Psoas muscle (tissue), 8 donors: ENCODE results near the gene POLR2B. TPM values are rescaled to one million over a fixed set of nuclear protein-coding genes. Genes with fewer than 3 reads are reported as not detected.

Source experiments
- ATAC-seq, 4 donors: fragments of 200-7000 bp; cut with Tn5 transposase; one replicate each; pipeline ENCODE4 v1.9.1; 2020; ENCODE audit warnings: moderate library complexity in 3 of 4, mild to moderate bottlenecking in 2 of 4
- DNase-seq, 2 donors: peaks; one replicate each; pipeline ENCODE4 v3.0.0-alpha.2; 2020
- H3K27ac ChIP-seq: fragments of 200-600 bp; one replicate; pipeline ENCODE4 v1.8.0; 2022
- H3K27me3 ChIP-seq, 3 donors: fragments of 200-600 bp in 1 of 3; one replicate each; pipeline versions ENCODE4 v1.6.1 to v1.8.0; 2013 to 2022; ENCODE audit warnings: low read length in 2 of 3, mild to moderate bottlenecking in 2 of 3, moderate library complexity in 1 of 3; ENCODE audit not compliant: insufficient read depth in 3 of 3
- H3K36me3 ChIP-seq, 2 donors: fragments of 200-600 bp in 1 of 2; one replicate each; pipeline versions ENCODE4 v1.6.1 to v1.8.0; 2013 to 2022; ENCODE audit warnings: low read depth in 1 of 2, mild to moderate bottlenecking in 1 of 2, moderate library complexity in 1 of 2; ENCODE audit not compliant: insufficient read depth in 1 of 2
- H3K4me1 ChIP-seq: fragments of 200-600 bp; one replicate; pipeline ENCODE4 v1.8.0; 2022
- H3K4me3 ChIP-seq: fragments of 200-600 bp; one replicate; pipeline ENCODE4 v1.8.0; 2022; ENCODE audit warnings: mild to moderate bottlenecking
- H3K9me3 ChIP-seq: fragments of 200-600 bp; one replicate; pipeline ENCODE4 v1.8.0; 2022
- CTCF ChIP-seq: fragments of 200-600 bp; IDR thresholded peaks from one replicate; pipeline ENCODE4 v1.8.0; 2022; ENCODE audit warnings: antibody characterized with exemption
- WGBS, 3 donors: extraction: QIAGEN DNeasy Blood & Tissue Kit; methylation state at CpG; one replicate each; pipeline versions ENCODE4 v1.1.6 to v1.1.7; 2013; 5-methylcytosine and 5-hydroxymethylcytosine counted together
- intact Hi-C, 2 donors: fragments of 100-400 bp; cut with DNase I; formaldehyde crosslinking; loops; one replicate each; pipeline versions ENCODE4 v1.11.0 to v1.14.2; 2022
- polyA plus RNA-seq, 3 donors: library from polyadenylated mRNA; stranded (reverse); fragments of 200-250 nt; gene quantifications; one replicate each; pipeline ENCODE4 v1.2.3, GENCODE V29; 2013
- total RNA-seq, 4 donors: library from RNA; stranded (reverse); fragmentation: NEBNext Ultra II Directional in 2 of 4; extraction: Animal tissue kit (Norgen Biotek cat#: 25700) in 2 of 4; gene quantifications; one replicate each; pipeline versions ENCODE4 v1.2.1 to v1.2.4, GENCODE V29; 2021 to 2023
- donor health status: healthy with polysubstance abuse.
- donor health status: DM: no; HTN: no; CAD: no; lungs with moderate emphysema.
- donor health status: Bipolar disorder and iron deficiency.
- donor health status: healthy.
- donor health status: DM: yes; HTN: yes; CAD: no.
- donor health status: DM: no; HTN: no; CAD: no.
- donor health status: DM: no; HTN: no; CAD: no.
- donor health status: DM: yes; HTN: yes; CAD: no.

The POLR2B gene
- total and polyA plus RNA-seq, 7 donors, result 37.1 to 111 (median 73.6) TPM

- ATAC-seq, result no peak
- TF ChIP-seq CTCF, result no peak
- Histone ChIP-seq H3K4me1 (no peaks in the 10 kb centered on the region), H3K4me3 (no peak overlapping the region), H3K27ac (no peak overlapping the region), H3K27me3 (no peaks in the 10 kb centered on the region), H3K9me3 (no peaks in the 10 kb centered on the region), H3K36me3 (no peaks in the 10 kb centered on the region)
- intact Hi-C loops, result no loop called here
- DNase-seq, result no peak
Observed at GRCh38 chr4:57075367-57075766, 96.7 kb downstream of the POLR2B start.

- no peak for ATAC-seq
- 52 to 64% (median 56%) methylated on average over 4 of the region's 4 CpGs for WGBS, 3 donors
- H3K4me1 ChIP-seq, result no peaks in the 10 kb centered on the region
Observed at GRCh38 chr4:57076646-57077045, 98.0 kb downstream of the POLR2B start.

GRCh38 chr4:57077550-57078343 lies 99.1 kb downstream of the POLR2B start:
- no peaks in the 10 kb centered on the region for H3K27me3 ChIP-seq
- intact Hi-C loops, result no loop called here
- no peaks in the 10 kb centered on the region for H3K4me1 ChIP-seq
- no peak overlapping the region for H3K4me3 ChIP-seq
- DNase-seq, result no peak
- no peaks in the 10 kb centered on the region for H3K9me3 ChIP-seq
- no peaks in the 10 kb centered on the region for H3K36me3 ChIP-seq
- no peak for TF ChIP-seq CTCF
- no peak for ATAC-seq
- WGBS, 3 donors, result 79 to 81% (median 80%) methylated on average over 14 of the region's 14 CpGs
- no peak overlapping the region for H3K27ac ChIP-seq

More at GRCh38 chr4:57076646-57077045, 98.0 kb downstream of the POLR2B start:
- no peak for DNase-seq
- no peak overlapping the region for H3K4me3 ChIP-seq
- intact Hi-C loops, result no loop called here
- H3K9me3 ChIP-seq, result no peaks in the 10 kb centered on the region
- no peaks in the 10 kb centered on the region for H3K36me3 ChIP-seq
- TF ChIP-seq CTCF, result no peak
- H3K27me3 ChIP-seq, result no peaks in the 10 kb centered on the region
- no peak overlapping the region for H3K27ac ChIP-seq

GRCh38 chr4:57078685-57079521 lies 100.2 kb downstream of the POLR2B start:
- intact Hi-C loops, result no loop called here
- Histone ChIP-seq H3K4me3 (no peak overlapping the region), H3K9me3 (no peaks in the 10 kb centered on the region), H3K27me3 (no peaks in the 10 kb centered on the region), H3K4me1 (peaks cover 3% of the 10 kb centered on the region), H3K27ac (no peak overlapping the region), H3K36me3 (no peaks in the 10 kb centered on the region)
- TF ChIP-seq CTCF, result no peak
- WGBS, 3 donors, result 48 to 51% (median 49%) methylated on average over 10 of the region's 10 CpGs
- DNase-seq, result no peak
- no peak for ATAC-seq

Other genes starting within 250 kb of the POLR2B start
- under 1 TPM in 1 of 4 donors, not detected in 3; 0.44 TPM for gene SPINK2, start 157.2 kb upstream of the POLR2B start, total RNA-seq
- gene SPINK2, start 157.2 kb upstream of the POLR2B start, polyA plus RNA-seq, result under 1 TPM in 2 of 3 donors, not detected in 1; 0.09 to 0.37 TPM
- 10 to 100 TPM; 13.5 to 21.4 (median 20.0) TPM for gene REST, start 71.0 kb upstream of the POLR2B start, total RNA-seq
- gene REST, start 71.0 kb upstream of the POLR2B start, polyA plus RNA-seq, result 1 to 10 TPM; 2.5 to 8.9 (median 5.9) TPM
- gene NOA1, start 1.3 kb upstream of the POLR2B start, total RNA-seq, result 10 to 100 TPM; 11.3 to 19.9 (median 15.3) TPM
- 10 to 100 TPM; 14.3 to 16.8 (median 15.9) TPM for gene NOA1, start 1.3 kb upstream of the POLR2B start, polyA plus RNA-seq
- gene IGFBP7, start 131.5 kb downstream of the POLR2B start, total RNA-seq, result 100 to 1,000 TPM in 2 of 4 donors, 10 to 100 TPM in 2; 89.0 to 152 (median 101) TPM
- 100 to 1,000 TPM in 1 of 3 donors, 10 to 100 TPM in 2; 82.4 to 175 (median 93.7) TPM for gene IGFBP7, start 131.5 kb downstream of the POLR2B start, polyA plus RNA-seq